Psoas muscle (tissue), 8 donors: ENCODE data around the gene GRK4. TPM values are rescaled to one million over a fixed set of nuclear protein-coding genes. Genes with fewer than 3 reads are reported as not detected.

Source experiments
- ATAC-seq, 4 donors: fragments of 200-7000 bp; cut with Tn5 transposase; one replicate each; pipeline ENCODE4 v1.9.1; 2020; ENCODE audit warnings: moderate library complexity in 3 of 4, mild to moderate bottlenecking in 2 of 4
- DNase-seq, 2 donors: peaks; one replicate each; pipeline ENCODE4 v3.0.0-alpha.2; 2020
- H3K27ac ChIP-seq: fragments of 200-600 bp; one replicate; pipeline ENCODE4 v1.8.0; 2022
- H3K27me3 ChIP-seq, 3 donors: fragments of 200-600 bp in 1 of 3; one replicate each; pipeline versions ENCODE4 v1.6.1 to v1.8.0; 2013 to 2022; ENCODE audit warnings: low read length in 2 of 3, mild to moderate bottlenecking in 2 of 3, moderate library complexity in 1 of 3; ENCODE audit not compliant: insufficient read depth in 3 of 3
- H3K36me3 ChIP-seq, 2 donors: fragments of 200-600 bp in 1 of 2; one replicate each; pipeline versions ENCODE4 v1.6.1 to v1.8.0; 2013 to 2022; ENCODE audit warnings: low read depth in 1 of 2, mild to moderate bottlenecking in 1 of 2, moderate library complexity in 1 of 2; ENCODE audit not compliant: insufficient read depth in 1 of 2
- H3K4me1 ChIP-seq: fragments of 200-600 bp; one replicate; pipeline ENCODE4 v1.8.0; 2022
- H3K4me3 ChIP-seq: fragments of 200-600 bp; one replicate; pipeline ENCODE4 v1.8.0; 2022; ENCODE audit warnings: mild to moderate bottlenecking
- H3K9me3 ChIP-seq: fragments of 200-600 bp; one replicate; pipeline ENCODE4 v1.8.0; 2022
- WGBS, 3 donors: extraction: QIAGEN DNeasy Blood & Tissue Kit; methylation state at CpG; one replicate each; pipeline versions ENCODE4 v1.1.6 to v1.1.7; 2013; 5-methylcytosine and 5-hydroxymethylcytosine counted together
- intact Hi-C, 2 donors: fragments of 100-400 bp; cut with DNase I; formaldehyde crosslinking; loops; one replicate each; pipeline versions ENCODE4 v1.11.0 to v1.14.2; 2022
- polyA plus RNA-seq, 3 donors: library from polyadenylated mRNA; stranded (reverse); fragments of 200-250 nt; gene quantifications; one replicate each; pipeline ENCODE4 v1.2.3, GENCODE V29; 2013
- total RNA-seq, 4 donors: library from RNA; stranded (reverse); fragmentation: NEBNext Ultra II Directional in 2 of 4; extraction: Animal tissue kit (Norgen Biotek cat#: 25700) in 2 of 4; gene quantifications; one replicate each; pipeline versions ENCODE4 v1.2.1 to v1.2.4, GENCODE V29; 2021 to 2023
- TF ChIP-seq, protein P1 (sequence below): fragments of 200-600 bp; IDR thresholded peaks from one replicate; pipeline ENCODE4 v1.8.0; 2022; ENCODE audit warnings: antibody characterized with exemption
- donor health status: healthy with polysubstance abuse.
- donor health status: DM: no; HTN: no; CAD: no; lungs with moderate emphysema.
- donor health status: Bipolar disorder and iron deficiency.
- donor health status: healthy.
- donor health status: DM: yes; HTN: yes; CAD: no.
- donor health status: DM: no; HTN: no; CAD: no.
- donor health status: DM: no; HTN: no; CAD: no.
- donor health status: DM: yes; HTN: yes; CAD: no.

GRK4 gene
- total and polyA plus RNA-seq, 7 donors = 5.8 to 9.2 (median 6.6) TPM

DNA sequence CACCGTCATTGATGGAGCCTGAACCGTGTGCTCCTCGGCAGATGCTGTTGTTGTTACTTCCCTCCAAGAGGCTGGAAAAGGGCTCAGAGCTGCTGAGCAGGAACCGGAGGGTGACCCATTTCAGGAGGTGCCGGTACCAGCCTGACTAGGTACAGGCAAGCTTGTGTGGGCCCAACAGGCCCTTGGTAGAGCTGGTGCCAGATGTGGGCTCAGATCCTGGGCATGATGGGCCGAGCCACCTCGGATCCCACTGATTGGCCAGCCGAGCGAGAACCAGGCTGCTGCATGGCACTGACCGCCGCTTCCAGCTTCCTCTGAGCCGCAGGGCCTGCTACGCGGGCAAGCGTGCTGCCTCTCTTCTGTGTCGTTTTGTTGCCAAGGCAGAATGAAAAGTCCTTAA lies 33.9 kb upstream of the GRK4 start:
- H3K36me3 ChIP-seq = peaks cover 2 to 65% of the 10 kb centered on the region in 2 donors
- 79 to 88% (median 83%) methylated on average over 16 of the region's 16 CpGs for WGBS, 3 donors
- no peak for ATAC-seq
- no peak overlapping the region for H3K4me3 ChIP-seq
- TF ChIP-seq, protein P1, sequence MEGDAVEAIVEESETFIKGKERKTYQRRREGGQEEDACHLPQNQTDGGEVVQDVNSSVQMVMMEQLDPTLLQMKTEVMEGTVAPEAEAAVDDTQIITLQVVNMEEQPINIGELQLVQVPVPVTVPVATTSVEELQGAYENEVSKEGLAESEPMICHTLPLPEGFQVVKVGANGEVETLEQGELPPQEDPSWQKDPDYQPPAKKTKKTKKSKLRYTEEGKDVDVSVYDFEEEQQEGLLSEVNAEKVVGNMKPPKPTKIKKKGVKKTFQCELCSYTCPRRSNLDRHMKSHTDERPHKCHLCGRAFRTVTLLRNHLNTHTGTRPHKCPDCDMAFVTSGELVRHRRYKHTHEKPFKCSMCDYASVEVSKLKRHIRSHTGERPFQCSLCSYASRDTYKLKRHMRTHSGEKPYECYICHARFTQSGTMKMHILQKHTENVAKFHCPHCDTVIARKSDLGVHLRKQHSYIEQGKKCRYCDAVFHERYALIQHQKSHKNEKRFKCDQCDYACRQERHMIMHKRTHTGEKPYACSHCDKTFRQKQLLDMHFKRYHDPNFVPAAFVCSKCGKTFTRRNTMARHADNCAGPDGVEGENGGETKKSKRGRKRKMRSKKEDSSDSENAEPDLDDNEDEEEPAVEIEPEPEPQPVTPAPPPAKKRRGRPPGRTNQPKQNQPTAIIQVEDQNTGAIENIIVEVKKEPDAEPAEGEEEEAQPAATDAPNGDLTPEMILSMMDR = no peak
- H3K9me3 ChIP-seq = no peaks in the 10 kb centered on the region
- H3K27ac ChIP-seq = no peak overlapping the region
- intact Hi-C loops = no loop called here
- no peaks in the 10 kb centered on the region for H3K27me3 ChIP-seq
- DNase-seq = peak in 1 of 2 donors; percentile 52
- peaks cover 32% of the 10 kb centered on the region for H3K4me1 ChIP-seq

DNA sequence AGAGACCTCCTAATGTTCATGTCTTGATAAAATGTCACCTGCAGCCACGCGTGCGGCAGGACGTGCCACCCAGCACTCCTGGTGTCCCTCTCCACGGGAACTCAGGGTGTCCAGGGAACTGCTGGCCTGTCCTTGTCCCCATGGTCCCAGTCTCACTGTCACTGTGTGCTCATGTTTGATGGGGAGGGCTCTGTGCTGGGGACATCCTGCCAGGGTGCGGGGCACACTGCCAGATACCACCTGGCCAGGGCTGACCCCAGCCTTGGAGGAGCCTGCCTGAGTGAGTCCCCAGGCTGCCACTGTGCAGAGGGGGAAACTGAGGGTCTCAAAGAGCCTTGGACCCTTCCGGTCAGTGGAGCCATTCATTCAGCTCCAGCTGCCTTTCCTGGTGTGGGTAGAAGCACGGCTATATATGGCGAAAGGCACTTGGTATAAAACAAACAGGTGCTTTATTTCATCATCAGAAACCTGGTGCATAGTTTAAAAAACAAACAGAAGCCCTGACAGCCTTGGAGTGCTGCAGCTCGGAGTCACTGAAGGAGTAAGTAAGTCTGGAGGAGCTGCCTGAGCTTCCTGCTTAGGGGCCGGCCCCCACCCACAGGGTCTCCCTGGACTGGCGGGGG lies 33.1 kb upstream of the GRK4 start:
- peaks cover 2 to 58% of the 10 kb centered on the region in 2 donors for H3K36me3 ChIP-seq
- DNase-seq (peak in 1 of 2 donors; percentile 48), ATAC-seq (no peak)
- H3K27ac ChIP-seq = peak overlapping the region; percentile 97
- WGBS, 3 donors = 81 to 84% (median 84%) methylated on average over 12 of the region's 12 CpGs
- peaks cover 33% of the 10 kb centered on the region for H3K4me1 ChIP-seq
- TF ChIP-seq, protein P1 = no peak
- no peaks in the 10 kb centered on the region for H3K9me3 ChIP-seq
- no peak overlapping the region for H3K4me3 ChIP-seq
- H3K27me3 ChIP-seq = no peaks in the 10 kb centered on the region
- intact Hi-C loops = loop anchor here (5.0 to 10.0 kb wide), 2 partner anchors 88 to 165 kb away; partner anchors contain the start of gene ADD1 (in 1 of the 2)

DNA sequence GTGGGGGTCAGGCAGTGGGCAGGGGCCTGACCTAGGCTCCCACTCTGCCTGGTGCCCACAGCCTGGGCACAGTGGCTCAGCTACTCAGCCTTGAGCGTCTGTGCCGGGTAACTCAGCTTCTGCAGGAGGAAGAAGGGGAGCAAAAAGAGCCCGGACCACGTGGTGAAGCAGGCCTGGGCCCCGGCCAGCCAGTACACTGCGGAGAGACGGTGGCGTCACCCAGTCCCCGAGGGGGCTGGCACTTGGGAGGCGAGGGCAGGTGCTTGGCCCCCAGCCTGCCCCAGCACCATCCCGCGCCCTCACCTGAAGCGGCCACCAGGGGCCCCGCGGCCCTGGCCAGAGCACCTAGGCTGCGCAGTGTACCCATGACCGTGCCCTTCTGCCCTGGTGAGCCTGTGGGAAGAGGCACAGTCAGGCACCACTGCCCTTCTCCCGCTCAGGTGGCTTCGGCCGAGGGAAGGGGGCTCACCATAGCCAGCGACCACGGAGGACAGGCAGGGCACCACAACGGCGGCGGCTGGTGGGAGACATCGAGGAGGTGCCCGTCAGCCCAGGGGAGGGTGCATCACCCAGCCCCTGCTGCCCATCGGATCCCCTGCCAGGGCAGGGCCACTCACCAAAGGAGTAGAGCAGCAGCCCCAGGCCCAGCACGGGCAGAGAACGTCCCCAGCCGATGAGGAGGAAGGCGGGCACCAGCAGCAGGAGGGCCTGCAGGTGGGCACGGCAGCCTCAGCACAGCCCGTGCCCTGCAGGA lies 32.4 kb upstream of the GRK4 start:
- Histone ChIP-seq H3K4me1 (peaks cover 40% of the 10 kb centered on the region), H3K36me3 (peaks cover 2 to 51% of the 10 kb centered on the region in 2 donors), H3K9me3 (no peaks in the 10 kb centered on the region), H3K27me3 (no peaks in the 10 kb centered on the region), H3K27ac (peak overlapping the region; percentile 97), H3K4me3 (no peak overlapping the region)
- TF ChIP-seq, protein P1 = no peak
- intact Hi-C loops = loop anchor here (5.0 to 10.0 kb wide), 2 partner anchors 89 to 166 kb away; partner anchors contain the start of gene ADD1 (in 1 of the 2)
- WGBS, 3 donors = 62 to 78% (median 68%) methylated on average over 31 to 34 of the region's 34 CpGs
- DNase-seq (peak in 1 of 2 donors; percentile 75), ATAC-seq (peak; percentile 4 to 39 (median 30))

DNA sequence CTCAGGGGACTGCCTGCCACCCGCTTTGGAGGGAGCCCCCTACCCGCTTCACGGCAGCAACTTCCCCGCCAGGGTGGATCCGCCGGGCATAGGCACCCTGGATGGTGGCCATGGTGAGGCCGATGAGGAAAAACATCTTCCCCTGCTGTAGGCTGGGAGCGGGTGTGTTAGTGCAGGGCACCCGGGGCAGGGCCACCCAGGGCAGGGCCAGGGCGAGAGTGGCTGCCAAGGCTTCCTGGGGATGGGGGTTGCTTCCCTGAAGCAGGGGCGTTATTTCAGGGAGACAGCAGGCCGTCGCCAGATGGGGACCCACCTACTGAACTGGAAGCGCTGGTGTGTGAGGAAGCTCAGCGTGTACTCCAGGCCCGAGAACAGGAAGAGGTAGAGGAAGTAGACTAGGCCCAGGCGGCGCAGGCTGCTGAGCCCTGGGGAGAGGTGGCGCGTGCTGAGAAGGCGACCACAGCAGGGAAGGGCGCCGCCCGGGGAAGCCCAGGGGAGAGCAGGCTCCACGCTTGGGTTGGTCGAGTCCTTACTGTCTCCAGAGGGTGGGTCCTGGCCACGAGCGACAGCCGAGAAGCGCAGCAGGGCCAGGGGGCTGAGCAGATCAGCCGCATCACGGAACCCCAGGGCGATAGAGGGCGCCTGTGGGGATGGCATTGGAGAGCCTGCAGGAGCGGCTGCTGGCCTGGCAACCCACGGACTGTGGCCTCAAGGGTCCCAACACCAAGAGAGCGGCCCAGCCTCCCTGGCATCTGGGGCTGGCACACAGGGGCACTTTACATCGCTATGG lies 31.7 kb upstream of the GRK4 start:
- Histone ChIP-seq H3K27ac (peak overlapping the region; percentile 97), H3K4me3 (no peak overlapping the region), H3K9me3 (no peaks in the 10 kb centered on the region), H3K27me3 (no peaks in the 10 kb centered on the region), H3K36me3 (peaks cover 2 to 43% of the 10 kb centered on the region in 2 donors), H3K4me1 (peaks cover 46% of the 10 kb centered on the region)
- peak; percentile 64 to 81 for DNase-seq
- WGBS, 3 donors = 65 to 72% (median 67%) methylated on average over 35 to 38 of the region's 38 CpGs
- intact Hi-C loops = loop anchor here (5.0 to 10.0 kb wide), 2 partner anchors 89 to 167 kb away; partner anchors contain the start of gene ADD1 (in 1 of the 2)
- TF ChIP-seq, protein P1 = peak; percentile 14
- ATAC-seq = no peak
